RWPE1 (cell line): ENCODE results near the gene DDIT4.
A peak's percentile ranks its signal among the peaks of the same experiment; 100 is the strongest.

Experiments
- CTCF ChIA-PET: fragments of 350-600 bp; sonication (Branson Sonifier 250); formaldehyde crosslinking; extraction: SDS; loops from one replicate; lab custom pipeline; 2021; lab: Yijun Ruan, JAX
- POLR2A ChIA-PET: fragments of 400-600 bp; formaldehyde crosslinking; extraction: SDS; loops from one replicate; lab custom pipeline; 2020; ENCODE audit warnings: antibody characterized with exemption; ENCODE audit not compliant: low non-redundant PET; lab: Yijun Ruan, JAX
- DNase-seq: peaks from one replicate; pipeline ENCODE4 v3.0.0; 2012; ENCODE audit warnings: low spot score
- H3K27ac ChIP-seq: fragments of 450-650 bp; 2 replicates; pipeline ENCODE4 v1.5.1; 2017
- CTCF ChIP-seq: fragments of 450-650 bp; conservative IDR thresholded peaks from 2 replicates; pipeline ENCODE4 v1.5.1; 2017; ENCODE audit warnings: low read depth, mild to moderate bottlenecking

The DDIT4 gene

GRCh38 chr10:72239409-72239808 is 34.3 kb upstream of the DDIT4 start:
- TF ChIP-seq CTCF = no peak
- H3K27ac ChIP-seq = peak overlapping the region; percentile 43
- POLR2A ChIA-PET = no interaction called here
- no peak for DNase-seq
- CTCF ChIA-PET = no interaction called here

- CTCF ChIA-PET = interaction anchor here (1.1 kb wide), 1 partner anchor 21 kb away, joined by 6 read pairs; no protein-coding TSS in a partner anchor
- POLR2A ChIA-PET = no interaction called here
- peak overlapping the region; percentile 100 for H3K27ac ChIP-seq
- DNase-seq = no peak
- TF ChIP-seq CTCF = no peak
Measured at GRCh38 chr10:72240371-72240770, 33.4 kb upstream of the DDIT4 start.

GRCh38 chr10:72241691-72242252 is 32.0 kb upstream of the DDIT4 start:
- ChIA-PET POLR2A (no interaction called here), CTCF (interaction anchor here (0.6 to 1.1 kb wide), 5 partner anchors 15 to 191 kb away, joined by 3 to 6 read pairs (median 3); no protein-coding TSS in a partner anchor)
- DNase-seq = no peak
- peak overlapping the region; percentile 100 for H3K27ac ChIP-seq
- no peak for TF ChIP-seq CTCF

- POLR2A ChIA-PET = no interaction called here
- CTCF ChIA-PET = interaction anchor here (0.5 to 0.6 kb wide), 2 partner anchors 20 to 93 kb away, joined by 3 read pairs; no protein-coding TSS in a partner anchor
- no peak for TF ChIP-seq CTCF
- DNase-seq = no peak
- peak overlapping the region; percentile 100 for H3K27ac ChIP-seq
Measured at GRCh38 chr10:72242675-72243074, 31.0 kb upstream of the DDIT4 start.

GRCh38 chr10:72243822-72244437 is 29.8 kb upstream of the DDIT4 start:
- no peak for DNase-seq
- peak overlapping the region; percentile 100 for H3K27ac ChIP-seq
- TF ChIP-seq CTCF = no peak; the same call in 1 of the 2 replicates
- ChIA-PET CTCF (no interaction called here), POLR2A (no interaction called here)

- no peak for DNase-seq
- peak overlapping the region; percentile 100 for H3K27ac ChIP-seq
- CTCF ChIA-PET = no interaction called here
- POLR2A ChIA-PET = no interaction called here
- TF ChIP-seq CTCF = no peak
Measured at GRCh38 chr10:72244573-72245038, 29.1 kb upstream of the DDIT4 start.
